ENCODE results near the gene KLF5.

The KLF5 gene

DNA sequence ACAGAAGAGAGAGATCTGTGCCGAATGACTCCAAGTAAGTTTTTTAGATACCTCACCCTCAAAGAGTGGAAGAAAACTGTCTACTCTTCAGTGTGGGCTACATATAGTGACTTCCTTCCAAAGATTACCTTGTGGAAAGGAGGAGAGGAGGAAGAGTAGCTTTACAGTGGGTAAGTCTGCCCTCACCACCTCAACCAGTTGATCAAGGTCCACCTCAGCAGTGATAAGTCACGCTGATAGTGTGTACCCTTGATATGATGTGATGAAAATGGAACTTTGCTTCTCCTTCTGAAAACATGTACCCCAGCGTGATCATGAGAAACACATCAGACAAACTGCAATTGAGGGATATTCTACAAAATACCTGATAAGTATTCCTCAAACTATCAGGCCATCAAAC lies 20.6 kb downstream of the KLF5 start:
- no peaks in the 10 kb centered on the region for H3K4me1 ChIP-seq (ENCODE audit: control insufficient read depth in 5 of 5, insufficient read depth in 5 of 5, low read length in 5 of 5)
- H3K9me3 ChIP-seq (ENCODE audit: control insufficient read depth in 5 of 5, low read length in 5 of 5) = no peaks in the 10 kb centered on the region
- H3K36me3 ChIP-seq (ENCODE audit: control insufficient read depth in 5 of 5, insufficient read depth in 5 of 5, low read length in 5 of 5) = no peaks in the 10 kb centered on the region
- H3K4me3 ChIP-seq (ENCODE audit: low read depth in 1 of 5, low read length in 5 of 5) = no peak overlapping the region
- H3K27ac ChIP-seq (ENCODE audit: low read depth, low read length) = no peak overlapping the region
- H3K27me3 ChIP-seq (ENCODE audit: control insufficient read depth in 5 of 5, insufficient read depth in 4 of 5, low read length in 5 of 5) = no peaks in the 10 kb centered on the region
- no peak overlapping the region for H3K9ac ChIP-seq (ENCODE audit: low read length in 5 of 5)

DNA sequence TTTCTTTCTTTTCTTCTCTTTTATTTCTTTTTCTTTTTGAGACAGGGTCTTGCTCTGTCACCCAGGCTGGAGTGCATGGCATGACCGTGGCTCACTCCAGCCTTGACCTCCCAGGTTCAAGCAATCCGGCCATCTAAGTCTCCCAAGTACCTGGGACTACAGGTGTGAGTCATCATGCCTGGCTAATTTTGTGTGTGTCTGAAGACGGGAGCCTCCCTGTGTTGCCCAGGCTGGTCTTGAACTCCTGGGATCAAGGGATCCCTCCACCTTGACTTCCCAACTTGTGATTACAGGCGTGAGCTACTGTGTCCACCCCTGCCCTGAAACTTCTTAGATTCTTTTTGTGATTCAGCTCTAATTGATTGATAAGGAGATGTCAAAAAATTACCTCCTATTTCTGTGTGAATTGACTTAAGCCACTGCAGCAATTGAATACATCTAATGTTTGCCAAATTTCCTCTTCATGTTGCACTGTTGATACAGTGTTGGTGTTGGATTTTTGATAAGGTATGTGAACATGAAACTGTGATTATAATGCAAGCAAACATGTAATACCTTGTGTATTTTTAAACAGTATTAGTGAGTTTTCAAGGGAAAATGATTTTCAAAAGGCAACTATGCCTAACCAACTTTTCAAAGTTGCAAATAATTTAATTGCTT lies 22.6 kb downstream of the KLF5 start:
- no peaks in the 10 kb centered on the region for H3K4me1 ChIP-seq (ENCODE audit: control insufficient read depth in 5 of 5, insufficient read depth in 5 of 5, low read length in 5 of 5)
- no peaks in the 10 kb centered on the region for H3K36me3 ChIP-seq (ENCODE audit: control insufficient read depth in 5 of 5, insufficient read depth in 5 of 5, low read length in 5 of 5)
- H3K27ac ChIP-seq (ENCODE audit: low read depth, low read length) = no peak overlapping the region
- H3K9me3 ChIP-seq (ENCODE audit: control insufficient read depth in 5 of 5, low read length in 5 of 5) = no peaks in the 10 kb centered on the region
- H3K27me3 ChIP-seq (ENCODE audit: control insufficient read depth in 5 of 5, insufficient read depth in 4 of 5, low read length in 5 of 5) = no peaks in the 10 kb centered on the region
- H3K9ac ChIP-seq (ENCODE audit: low read length in 5 of 5) = no peak overlapping the region
- no peak overlapping the region for H3K4me3 ChIP-seq (ENCODE audit: low read depth in 1 of 5, low read length in 5 of 5)

DNA sequence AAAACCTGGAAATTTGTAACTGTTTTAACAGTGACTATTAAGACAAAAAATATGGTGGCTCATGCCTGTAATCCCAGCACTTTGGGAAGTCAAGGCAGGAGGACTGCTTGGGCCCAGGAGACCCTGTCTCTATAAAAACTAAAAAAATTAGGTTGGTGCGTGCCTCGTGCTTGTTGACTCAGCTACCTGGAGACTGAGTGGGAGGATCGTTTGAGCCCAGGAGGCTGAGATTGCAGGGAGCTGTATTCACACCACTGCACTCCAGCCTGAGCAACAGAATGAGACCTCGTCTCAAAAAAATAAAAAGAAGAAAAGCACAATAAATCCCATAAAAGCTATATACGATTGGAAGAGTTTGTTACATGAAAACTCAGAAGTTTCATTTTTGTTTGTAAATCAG lies 23.7 kb downstream of the KLF5 start:
- Histone ChIP-seq H3K9me3 (ENCODE audit: control insufficient read depth in 5 of 5, low read length in 5 of 5) (peaks cover 0 to under 1% (median 0%) of the 10 kb centered on the region in 5 donors), H3K4me3 (ENCODE audit: low read depth in 1 of 5, low read length in 5 of 5) (no peak overlapping the region), H3K4me1 (ENCODE audit: control insufficient read depth in 5 of 5, insufficient read depth in 5 of 5, low read length in 5 of 5) (no peaks in the 10 kb centered on the region), H3K36me3 (ENCODE audit: control insufficient read depth in 5 of 5, insufficient read depth in 5 of 5, low read length in 5 of 5) (no peaks in the 10 kb centered on the region), H3K9ac (ENCODE audit: low read length in 5 of 5) (no peak overlapping the region), H3K27me3 (ENCODE audit: control insufficient read depth in 5 of 5, insufficient read depth in 4 of 5, low read length in 5 of 5) (no peaks in the 10 kb centered on the region), H3K27ac (ENCODE audit: low read depth, low read length) (no peak overlapping the region)

DNA sequence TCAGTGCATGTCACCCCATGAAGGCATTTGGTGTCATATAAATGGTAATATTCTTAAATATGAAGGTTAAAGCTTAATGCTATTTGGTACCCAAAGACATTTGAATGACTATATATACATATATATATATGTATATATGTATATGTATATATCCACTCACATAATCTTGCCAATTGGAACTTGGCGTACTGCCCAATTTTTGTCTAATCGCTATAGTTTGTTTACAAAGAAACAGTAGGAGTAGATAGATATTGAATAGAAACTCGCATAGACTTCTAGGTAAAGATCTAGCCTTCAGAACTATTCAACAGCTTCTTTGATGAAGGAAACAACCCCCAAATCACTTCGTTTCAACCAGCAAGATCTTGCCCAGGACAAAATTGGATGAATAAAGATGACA lies 24.1 kb downstream of the KLF5 start:
- Histone ChIP-seq H3K27ac (ENCODE audit: low read depth, low read length) (no peak overlapping the region), H3K36me3 (ENCODE audit: control insufficient read depth in 5 of 5, insufficient read depth in 5 of 5, low read length in 5 of 5) (no peaks in the 10 kb centered on the region), H3K27me3 (ENCODE audit: control insufficient read depth in 5 of 5, insufficient read depth in 4 of 5, low read length in 5 of 5) (no peaks in the 10 kb centered on the region), H3K4me3 (ENCODE audit: low read depth in 1 of 5, low read length in 5 of 5) (no peak overlapping the region), H3K9ac (ENCODE audit: low read length in 5 of 5) (no peak overlapping the region), H3K4me1 (ENCODE audit: control insufficient read depth in 5 of 5, insufficient read depth in 5 of 5, low read length in 5 of 5) (no peaks in the 10 kb centered on the region), H3K9me3 (ENCODE audit: control insufficient read depth in 5 of 5, low read length in 5 of 5) (peaks cover 0 to 4% (median 0%) of the 10 kb centered on the region in 5 donors)

DNA sequence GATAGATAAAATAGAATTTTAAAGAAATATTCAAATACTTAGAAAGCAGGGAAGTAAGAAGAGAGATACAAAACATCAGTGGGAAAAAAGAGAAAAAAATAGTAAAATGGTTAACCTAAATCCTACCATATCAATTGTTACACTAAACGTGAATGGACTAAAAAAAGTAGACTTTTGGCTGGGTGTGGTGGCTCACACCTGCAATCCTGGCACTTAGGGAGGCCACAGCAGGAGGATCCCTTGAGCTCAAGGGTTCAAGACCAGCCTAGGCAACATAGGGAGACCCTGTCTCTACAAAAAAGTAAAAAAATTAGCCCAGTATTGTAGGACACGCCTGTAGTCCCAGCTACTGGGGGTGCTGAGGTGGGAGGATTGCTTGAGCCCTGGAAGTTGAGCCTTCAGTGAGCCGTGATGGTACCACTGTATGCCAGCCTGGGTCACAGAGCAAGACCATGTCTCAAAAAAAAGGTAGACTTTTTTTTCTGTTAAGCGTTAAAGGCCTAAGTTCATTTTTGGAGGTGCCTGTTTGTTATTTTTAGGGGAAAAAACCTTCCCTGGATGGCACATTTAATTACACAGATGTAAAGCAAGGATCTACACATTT lies 29.6 kb downstream of the KLF5 start:
- Histone ChIP-seq H3K9ac (ENCODE audit: low read length in 5 of 5) (no peak overlapping the region), H3K36me3 (ENCODE audit: control insufficient read depth in 5 of 5, insufficient read depth in 5 of 5, low read length in 5 of 5) (no peaks in the 10 kb centered on the region), H3K9me3 (ENCODE audit: control insufficient read depth in 5 of 5, low read length in 5 of 5) (peaks cover 2 to 19% (median 15%) of the 10 kb centered on the region in 5 donors), H3K27me3 (ENCODE audit: control insufficient read depth in 5 of 5, insufficient read depth in 4 of 5, low read length in 5 of 5) (no peaks in the 10 kb centered on the region), H3K4me3 (ENCODE audit: low read depth in 1 of 5, low read length in 5 of 5) (peak overlapping the region in 1 of 5 donors; percentile 35), H3K4me1 (ENCODE audit: control insufficient read depth in 5 of 5, insufficient read depth in 5 of 5, low read length in 5 of 5) (no peaks in the 10 kb centered on the region), H3K27ac (ENCODE audit: low read depth, low read length) (no peak overlapping the region)

DNA sequence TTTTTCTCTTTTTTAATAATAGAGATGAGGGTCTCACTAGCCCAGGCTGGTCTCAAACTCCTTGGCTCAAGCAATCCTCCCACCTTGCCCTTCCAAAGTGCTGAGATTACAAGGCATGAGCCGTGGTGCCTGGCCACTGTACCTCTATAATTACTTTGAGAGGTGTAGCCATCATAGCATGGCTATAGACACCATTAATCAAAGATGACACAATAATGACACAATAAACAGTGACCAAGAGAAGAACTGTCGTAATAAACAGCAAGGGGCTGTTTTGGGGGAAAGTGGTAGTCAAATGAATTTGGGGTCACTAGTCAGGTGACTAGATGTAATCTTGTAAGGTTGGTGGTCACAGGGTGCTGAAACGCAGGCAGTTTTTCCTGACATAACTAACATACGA lies 30.4 kb downstream of the KLF5 start:
- Histone ChIP-seq H3K4me3 (ENCODE audit: low read depth in 1 of 5, low read length in 5 of 5) (no peak overlapping the region), H3K9ac (ENCODE audit: low read length in 5 of 5) (no peak overlapping the region), H3K27me3 (ENCODE audit: control insufficient read depth in 5 of 5, insufficient read depth in 4 of 5, low read length in 5 of 5) (no peaks in the 10 kb centered on the region), H3K4me1 (ENCODE audit: control insufficient read depth in 5 of 5, insufficient read depth in 5 of 5, low read length in 5 of 5) (no peaks in the 10 kb centered on the region), H3K27ac (ENCODE audit: low read depth, low read length) (no peak overlapping the region), H3K9me3 (ENCODE audit: control insufficient read depth in 5 of 5, low read length in 5 of 5) (peaks cover 2 to 19% (median 15%) of the 10 kb centered on the region in 5 donors), H3K36me3 (ENCODE audit: control insufficient read depth in 5 of 5, insufficient read depth in 5 of 5, low read length in 5 of 5) (no peaks in the 10 kb centered on the region)

DNA sequence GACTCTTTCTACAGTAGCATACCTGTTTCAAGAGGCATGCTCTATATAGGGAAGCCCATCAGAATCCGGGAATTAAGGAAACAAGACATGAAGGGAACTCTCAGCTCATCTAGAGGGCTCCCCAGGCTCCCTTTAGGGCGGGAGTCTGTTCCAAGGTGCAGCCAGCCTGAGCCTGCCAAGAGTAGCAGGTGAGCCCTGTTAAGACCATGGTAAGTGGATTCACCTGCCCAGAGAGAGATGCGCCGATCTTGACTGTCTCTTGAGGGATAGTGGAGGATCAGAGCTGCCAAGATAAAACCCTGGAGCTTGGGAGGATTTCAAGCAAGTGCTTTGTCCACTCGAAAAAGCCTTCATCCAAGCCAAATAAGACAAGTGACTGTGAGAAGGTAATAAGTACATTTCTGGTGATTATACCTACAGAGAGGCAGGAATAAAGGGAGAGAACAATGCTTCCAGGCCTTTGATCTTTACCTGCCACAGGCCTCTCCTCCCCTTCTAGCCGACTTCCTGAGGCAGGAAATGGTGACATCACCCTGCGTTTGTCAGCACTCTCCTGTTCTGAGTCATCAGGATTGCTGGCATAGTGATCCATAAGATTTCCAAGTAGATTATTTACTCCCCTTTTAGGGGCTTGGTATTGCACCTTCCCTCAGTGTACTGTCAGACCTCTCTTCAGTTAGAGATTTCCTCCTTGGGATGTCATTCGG lies 31.5 kb downstream of the KLF5 start:
- no peaks in the 10 kb centered on the region for H3K36me3 ChIP-seq (ENCODE audit: control insufficient read depth in 5 of 5, insufficient read depth in 5 of 5, low read length in 5 of 5)
- H3K27me3 ChIP-seq (ENCODE audit: control insufficient read depth in 5 of 5, insufficient read depth in 4 of 5, low read length in 5 of 5) = no peaks in the 10 kb centered on the region
- H3K27ac ChIP-seq (ENCODE audit: low read depth, low read length) = no peak overlapping the region
- no peak overlapping the region for H3K9ac ChIP-seq (ENCODE audit: low read length in 5 of 5)
- H3K9me3 ChIP-seq (ENCODE audit: control insufficient read depth in 5 of 5, low read length in 5 of 5) = peaks cover 2 to 19% (median 15%) of the 10 kb centered on the region in 5 donors
- H3K4me1 ChIP-seq (ENCODE audit: control insufficient read depth in 5 of 5, insufficient read depth in 5 of 5, low read length in 5 of 5) = no peaks in the 10 kb centered on the region
- H3K4me3 ChIP-seq (ENCODE audit: low read depth in 1 of 5, low read length in 5 of 5) = no peak overlapping the region

DNA sequence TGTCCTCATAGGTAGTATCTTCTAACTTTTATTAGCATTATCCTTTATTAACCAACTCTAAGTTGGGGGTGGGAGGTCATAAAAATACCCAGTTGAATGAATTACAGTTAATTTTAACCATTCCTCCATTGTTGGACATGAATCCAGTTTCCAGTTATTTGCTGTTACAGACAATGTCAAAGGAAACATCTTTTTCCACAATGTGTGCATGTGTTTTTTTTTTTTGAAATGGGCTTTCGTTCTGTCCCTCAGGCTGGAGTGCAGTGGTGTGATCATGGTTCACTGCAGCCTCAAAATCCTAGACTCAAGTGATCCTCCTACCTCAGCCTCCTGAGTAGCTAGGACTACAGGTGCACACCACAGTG lies 32.0 kb downstream of the KLF5 start:
- Histone ChIP-seq H3K36me3 (ENCODE audit: control insufficient read depth in 5 of 5, insufficient read depth in 5 of 5, low read length in 5 of 5) (no peaks in the 10 kb centered on the region), H3K4me1 (ENCODE audit: control insufficient read depth in 5 of 5, insufficient read depth in 5 of 5, low read length in 5 of 5) (no peaks in the 10 kb centered on the region), H3K9ac (ENCODE audit: low read length in 5 of 5) (no peak overlapping the region), H3K9me3 (ENCODE audit: control insufficient read depth in 5 of 5, low read length in 5 of 5) (peaks cover 2 to 19% (median 15%) of the 10 kb centered on the region in 5 donors), H3K27me3 (ENCODE audit: control insufficient read depth in 5 of 5, insufficient read depth in 4 of 5, low read length in 5 of 5) (no peaks in the 10 kb centered on the region), H3K4me3 (ENCODE audit: low read depth in 1 of 5, low read length in 5 of 5) (no peak overlapping the region), H3K27ac (ENCODE audit: low read depth, low read length) (no peak overlapping the region)

DNA sequence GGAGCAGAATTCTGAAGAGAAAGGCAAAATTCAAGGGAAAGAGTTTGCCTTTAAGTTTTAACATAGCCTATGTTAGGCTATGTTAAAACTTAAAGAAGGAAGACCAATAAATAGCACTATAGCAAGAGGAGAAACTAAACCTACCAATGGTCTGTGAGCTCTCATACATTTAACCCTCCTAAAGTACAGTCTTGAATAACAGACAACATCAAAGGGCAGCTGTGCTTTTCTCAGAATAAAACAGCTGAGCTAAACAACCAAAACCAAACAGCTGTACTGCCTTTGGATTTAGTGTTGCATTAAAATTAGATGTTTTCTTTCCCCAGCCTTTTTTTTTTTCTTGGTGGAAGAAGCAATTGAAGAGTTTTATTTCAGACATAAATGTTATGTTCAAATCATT lies 34.0 kb downstream of the KLF5 start:
- no peaks in the 10 kb centered on the region for H3K36me3 ChIP-seq (ENCODE audit: control insufficient read depth in 5 of 5, insufficient read depth in 5 of 5, low read length in 5 of 5)

DNA sequence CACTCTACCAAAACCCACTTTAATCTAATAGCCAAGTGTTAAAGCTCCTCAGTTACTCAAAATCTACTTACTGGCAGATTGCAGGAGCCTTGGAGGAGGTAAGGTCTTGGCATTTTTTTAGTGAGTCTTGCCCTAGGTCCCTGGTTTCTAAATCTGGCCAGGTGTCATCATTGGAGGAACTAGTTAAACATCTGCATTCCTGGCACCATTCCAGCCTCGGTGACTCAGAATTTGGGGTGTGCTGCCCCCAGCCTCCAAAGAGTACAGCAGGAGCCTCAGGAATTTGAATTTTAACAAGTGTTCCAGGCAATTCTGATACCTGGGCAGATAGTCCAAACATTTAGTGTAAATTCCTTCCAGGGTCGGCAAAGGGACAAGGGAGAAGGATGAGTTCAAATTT lies 37.4 kb downstream of the KLF5 start:
- Histone ChIP-seq H3K9me3 (ENCODE audit: control insufficient read depth in 5 of 5, low read length in 5 of 5) (no peaks in the 10 kb centered on the region), H3K36me3 (ENCODE audit: control insufficient read depth in 5 of 5, insufficient read depth in 5 of 5, low read length in 5 of 5) (no peaks in the 10 kb centered on the region), H3K9ac (ENCODE audit: low read length in 5 of 5) (no peak overlapping the region), H3K27ac (ENCODE audit: low read depth, low read length) (no peak overlapping the region), H3K4me3 (ENCODE audit: low read depth in 1 of 5, low read length in 5 of 5) (no peak overlapping the region), H3K4me1 (ENCODE audit: control insufficient read depth in 5 of 5, insufficient read depth in 5 of 5, low read length in 5 of 5) (no peaks in the 10 kb centered on the region), H3K27me3 (ENCODE audit: control insufficient read depth in 5 of 5, insufficient read depth in 4 of 5, low read length in 5 of 5) (no peaks in the 10 kb centered on the region)

More for the DNA sequence above, 34.0 kb downstream of the KLF5 start:
- Histone ChIP-seq H3K9me3 (ENCODE audit: control insufficient read depth in 5 of 5, low read length in 5 of 5) (peaks cover 2 to 16% (median 15%) of the 10 kb centered on the region in 5 donors), H3K9ac (ENCODE audit: low read length in 5 of 5) (no peak overlapping the region), H3K4me1 (ENCODE audit: control insufficient read depth in 5 of 5, insufficient read depth in 5 of 5, low read length in 5 of 5) (no peaks in the 10 kb centered on the region), H3K27me3 (ENCODE audit: control insufficient read depth in 5 of 5, insufficient read depth in 4 of 5, low read length in 5 of 5) (no peaks in the 10 kb centered on the region), H3K4me3 (ENCODE audit: low read depth in 1 of 5, low read length in 5 of 5) (no peak overlapping the region), H3K27ac (ENCODE audit: low read depth, low read length) (no peak overlapping the region)

Data from subcutaneous abdominal adipose tissue (tissue), 5 donors.